Uterus (tissue), 4 donors: ENCODE data around the gene LSM14A. TPM values are rescaled to one million over a fixed set of nuclear protein-coding genes. Genes with fewer than 3 reads are reported as not detected.
"Not testable (repeated sequence)": the region's sequence is repeated elsewhere in the genome, so short reads cannot be mapped to it uniquely, and the experiment has no call there.

ENCODE experiments used
- DNase-seq, 2 donors: peaks; one replicate each; pipeline ENCODE4 v3.0.0-alpha.2; 2019 to 2020
- H3K27ac ChIP-seq, 2 donors: fragments of 200-600 bp; sonication (generic); 1 replicate in 1 of 2; 2 replicates in 1 of 2; pipeline ENCODE4 v1.5.1; 2016 to 2018
- H3K27me3 ChIP-seq, 2 donors: fragments of 200-600 bp; sonication (generic); one replicate each; pipeline ENCODE4 v1.5.1; 2018 to 2019; ENCODE audit warnings: control low read depth in 1 of 2
- H3K36me3 ChIP-seq, 2 donors: fragments of 200-600 bp; sonication (generic); one replicate each; pipeline ENCODE4 v1.5.1; 2019; ENCODE audit warnings: control low read depth in 1 of 2
- H3K4me1 ChIP-seq, 2 donors: fragments of 200-600 bp; sonication (generic); one replicate each; pipeline ENCODE4 v1.5.1; 2018 to 2019; ENCODE audit warnings: control low read depth in 1 of 2
- H3K4me3 ChIP-seq, 2 donors: fragments of 200-600 bp; sonication (generic); 1 replicate in 1 of 2; 2 replicates in 1 of 2; pipeline ENCODE4 v1.5.1; 2018 to 2019; ENCODE audit warnings: mild to moderate bottlenecking in 1 of 2
- H3K9me3 ChIP-seq, 2 donors: fragments of 200-600 bp; sonication (generic); one replicate each; pipeline ENCODE4 v1.5.1; 2019; ENCODE audit warnings: control low read depth in 1 of 2
- CTCF ChIP-seq, 4 experiments: fragments of 200-600 bp in 2 of 4; fragments of 450-650 bp in 2 of 4; sonication (generic) in 2 of 4; IDR thresholded peaks; one replicate each; pipeline ENCODE4 v1.5.1; 2016 to 2019; ENCODE audit warnings: antibody characterized with exemption in 4 of 4, mild to moderate bottlenecking in 2 of 4, moderate library complexity in 1 of 4
- POLR2A ChIP-seq, 2 donors: fragments of 450-650 bp; IDR thresholded peaks; one replicate each; pipeline ENCODE4 v1.6.1; 2016; ENCODE audit warnings: antibody characterized with exemption in 2 of 2, mild to moderate bottlenecking in 1 of 2, moderate library complexity in 1 of 2
- intact Hi-C: fragments of 100-400 bp; cut with DNase I; formaldehyde crosslinking; loops from one replicate; pipeline ENCODE4 v1.15.1; 2023; ENCODE audit warnings: low total_unique reads
- total RNA-seq, 4 donors: library from RNA; depleted of rRNA in 3 of 4; stranded (reverse); fragments of >200 nt in 3 of 4; gene quantifications; one replicate each; pipeline versions ENCODE4 v1.1.0 to v1.2.4, GENCODE V29; 2014 to 2023
- donor health status: DM: yes; HTN: yes; CAD: no.

LSM14A gene
- total RNA-seq, 4 donors from 2014 or later: 57.1 to 161 (median 119) TPM

DNA sequence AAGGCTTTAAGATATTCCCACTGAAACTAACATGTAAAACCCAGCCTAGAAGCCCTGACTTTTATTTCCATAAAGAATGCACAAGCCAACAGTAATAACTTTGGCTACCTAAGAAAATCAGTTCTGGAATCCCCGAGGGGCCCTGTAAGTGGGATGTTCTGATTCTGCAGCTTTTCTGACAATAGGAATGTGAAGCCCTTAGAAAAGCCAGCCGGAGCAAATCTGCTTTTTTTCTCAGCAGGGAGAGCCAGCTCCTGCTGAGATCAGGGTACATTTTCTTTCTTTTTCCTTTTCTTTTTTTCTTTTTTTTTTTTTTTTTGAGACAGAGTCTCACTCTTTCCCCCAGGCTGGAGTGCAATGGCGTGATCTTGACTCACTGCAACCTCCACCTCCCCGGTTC is 74.0 kb downstream of the LSM14A start:
- no peak for DNase-seq
- no peaks in the 10 kb centered on the region for H3K4me1 ChIP-seq
- no peak for TF ChIP-seq CTCF (IDR thresholded peaks at IDR 0.05)
- intact Hi-C loops: no loop called here
- no peak overlapping the region for H3K27ac ChIP-seq
- H3K4me3 ChIP-seq: no peak overlapping the region
- H3K27me3 ChIP-seq: no peaks in the 10 kb centered on the region
- H3K36me3 ChIP-seq: no peaks in the 10 kb centered on the region
- H3K9me3 ChIP-seq: no peaks in the 10 kb centered on the region

DNA sequence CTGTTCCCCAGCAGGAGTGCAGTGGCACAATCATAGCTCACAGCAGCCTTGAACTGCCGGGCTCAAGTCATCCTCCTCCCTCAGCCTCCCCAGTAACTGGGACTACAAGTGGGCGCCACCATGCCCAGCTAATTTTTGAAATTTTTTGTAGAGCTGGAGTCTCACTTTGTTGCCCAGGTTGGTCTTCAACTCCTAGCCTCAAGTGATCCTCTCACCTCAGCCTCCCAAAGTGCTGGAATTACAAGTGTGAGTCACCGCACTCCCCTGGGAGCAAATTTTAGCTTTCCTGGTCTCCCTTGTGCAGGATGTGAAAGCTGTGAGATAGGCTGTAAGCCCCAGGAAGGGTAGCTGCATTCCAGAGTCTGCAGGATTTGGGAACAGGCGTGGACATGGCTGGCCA is 76.6 kb downstream of the LSM14A start:
- H3K4me3 ChIP-seq: no peak overlapping the region
- no peak for DNase-seq
- H3K27ac ChIP-seq: no peak overlapping the region
- no peak for TF ChIP-seq POLR2A (IDR thresholded peaks at IDR 0.05)
- TF ChIP-seq CTCF (IDR thresholded peaks at IDR 0.05): no peak
- H3K36me3 ChIP-seq: no peaks in the 10 kb centered on the region
- intact Hi-C loops: no loop called here
- H3K4me1 ChIP-seq: no peaks in the 10 kb centered on the region
- no peaks in the 10 kb centered on the region for H3K27me3 ChIP-seq
- no peaks in the 10 kb centered on the region for H3K9me3 ChIP-seq

DNA sequence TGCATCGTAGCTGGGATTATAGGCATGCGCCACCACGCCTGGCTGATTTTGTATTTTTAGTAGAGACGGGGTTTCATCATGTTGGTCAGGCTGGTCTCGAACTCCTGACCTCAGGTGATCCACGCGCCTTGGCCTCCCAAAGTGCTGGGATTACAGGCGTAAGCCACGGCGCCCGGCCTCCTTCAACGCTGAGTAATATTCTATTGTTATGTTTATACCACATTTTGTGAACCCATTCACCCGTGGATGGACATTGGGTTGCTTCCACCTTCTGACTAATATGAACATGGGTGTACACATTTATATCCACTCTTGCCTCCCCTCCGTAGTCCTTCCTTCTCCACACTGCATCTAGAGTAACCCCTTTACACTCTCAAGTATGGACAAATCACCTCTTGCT is 80.9 kb downstream of the LSM14A start:
- H3K4me1 ChIP-seq, H3K27me3 ChIP-seq, H3K9me3 ChIP-seq, H3K36me3 ChIP-seq, H3K27ac ChIP-seq, H3K4me3 ChIP-seq, intact Hi-C loops, DNase-seq: not testable (repeated sequence)

- H3K27me3 ChIP-seq, intact Hi-C loops, H3K4me1 ChIP-seq, H3K36me3 ChIP-seq, H3K9me3 ChIP-seq, DNase-seq: not testable (repeated sequence)
- Histone ChIP-seq H3K27ac (peak overlapping the region; percentile 95), H3K4me3 (peak overlapping the region; percentile 90 to 92)
Observed at GRCh38 chr19:34253681-34254045, 81.4 kb downstream of the LSM14A start.

GRCh38 chr19:34254046-34254697 is 81.9 kb downstream of the LSM14A start, which contains the start of gene GARRE1:
GARRE1 (plus strand) TSS chr19:34254554; CDS start chr19:34300474, 45,920 bp downstream.
- intact Hi-C loops: no loop called here
- Histone ChIP-seq H3K36me3 (no peaks in the 10 kb centered on the region), H3K27me3 (no peaks in the 10 kb centered on the region), H3K4me1 (no peaks in the 10 kb centered on the region), H3K4me3 (peak within 1 kb of the TSS; percentile 90 to 92), H3K9me3 (no peaks in the 10 kb centered on the region), H3K27ac (peak within 1 kb of the TSS; percentile 95)
- DNase-seq: peak; percentile 82 to 83
- TF ChIP-seq CTCF (IDR thresholded peaks at IDR 0.05): peak in 1 of 4 experiments; percentile 15
- peak; percentile 83 to 86 for TF ChIP-seq POLR2A (IDR thresholded peaks at IDR 0.05)

- Histone ChIP-seq H3K27me3 (no peaks in the 10 kb centered on the region), H3K9me3 (no peaks in the 10 kb centered on the region), H3K36me3 (no peaks in the 10 kb centered on the region), H3K27ac (peak overlapping the region; percentile 86 to 95), H3K4me3 (peak overlapping the region; percentile 90 to 92), H3K4me1 (no peaks in the 10 kb centered on the region)
- peak in 1 of 2 donors; percentile 29 for TF ChIP-seq POLR2A (IDR thresholded peaks at IDR 0.05)
- no peak for TF ChIP-seq CTCF (IDR thresholded peaks at IDR 0.05)
- peak in 1 of 2 donors; percentile 37 for DNase-seq
- intact Hi-C loops: no loop called here
Observed at GRCh38 chr19:34254698-34255432, 82.6 kb downstream of the LSM14A start.
